ENCODE data around the gene MTTP. TPM values are rescaled to one million over a fixed set of nuclear protein-coding genes. Genes with fewer than 3 reads are reported as not detected.
A peak's percentile ranks its signal among the peaks of the same experiment; 100 is the strongest.

Gene MTTP
- total RNA-seq, 1 donor from 2014 or later: under 0.01 TPM

GRCh38 chr4:99634742-99635360 lies 60.2 kb downstream of the MTTP start:
- Histone ChIP-seq H3K4me3 (ENCODE audit: low read length in 3 of 3) (no peak overlapping the region), H3K9me3 (ENCODE audit: control insufficient read depth in 3 of 3, low read length in 3 of 3) (no peaks in the 10 kb centered on the region), H3K27me3 (ENCODE audit: control insufficient read depth in 3 of 3, insufficient read depth in 3 of 3, low read length in 3 of 3) (no peaks in the 10 kb centered on the region), H3K4me1 (ENCODE audit: control insufficient read depth in 3 of 3, insufficient read depth in 3 of 3, low read length in 3 of 3) (peaks cover 3 to 44% (median 22%) of the 10 kb centered on the region in 3 donors), H3K9ac (ENCODE audit: low read depth in 1 of 3, low read length in 3 of 3) (no peak overlapping the region), H3K36me3 (ENCODE audit: control insufficient read depth in 3 of 3, insufficient read depth in 3 of 3, low read length in 3 of 3) (peaks cover 0 to 2% (median 2%) of the 10 kb centered on the region in 3 donors), H3K27ac (ENCODE audit: low read depth, low read length) (peak overlapping the region; percentile 39)

- Histone ChIP-seq H3K4me1 (ENCODE audit: control insufficient read depth in 3 of 3, insufficient read depth in 3 of 3, low read length in 3 of 3) (peaks cover 8 to 44% (median 26%) of the 10 kb centered on the region in 3 donors), H3K9me3 (ENCODE audit: control insufficient read depth in 3 of 3, low read length in 3 of 3) (no peaks in the 10 kb centered on the region), H3K9ac (ENCODE audit: low read depth in 1 of 3, low read length in 3 of 3) (no peak overlapping the region), H3K36me3 (ENCODE audit: control insufficient read depth in 3 of 3, insufficient read depth in 3 of 3, low read length in 3 of 3) (peaks cover 0 to 5% (median 2%) of the 10 kb centered on the region in 3 donors), H3K27ac (ENCODE audit: low read depth, low read length) (peak overlapping the region; percentile 39), H3K4me3 (ENCODE audit: low read length in 3 of 3) (no peak overlapping the region), H3K27me3 (ENCODE audit: control insufficient read depth in 3 of 3, insufficient read depth in 3 of 3, low read length in 3 of 3) (no peaks in the 10 kb centered on the region)
These were observed 61.0 kb downstream of the MTTP start for GRCh38 chr4:99635601-99636000.

GRCh38 chr4:99636422-99636821 lies 61.8 kb downstream of the MTTP start:
- H3K9me3 ChIP-seq (ENCODE audit: control insufficient read depth in 3 of 3, low read length in 3 of 3): no peaks in the 10 kb centered on the region
- no peak overlapping the region for H3K27ac ChIP-seq (ENCODE audit: low read depth, low read length)
- peaks cover 8 to 43% (median 21%) of the 10 kb centered on the region in 3 donors for H3K4me1 ChIP-seq (ENCODE audit: control insufficient read depth in 3 of 3, insufficient read depth in 3 of 3, low read length in 3 of 3)
- no peak overlapping the region for H3K4me3 ChIP-seq (ENCODE audit: low read length in 3 of 3)
- no peaks in the 10 kb centered on the region for H3K27me3 ChIP-seq (ENCODE audit: control insufficient read depth in 3 of 3, insufficient read depth in 3 of 3, low read length in 3 of 3)
- no peak overlapping the region for H3K9ac ChIP-seq (ENCODE audit: low read depth in 1 of 3, low read length in 3 of 3)
- peaks cover 0 to 7% (median 2%) of the 10 kb centered on the region in 3 donors for H3K36me3 ChIP-seq (ENCODE audit: control insufficient read depth in 3 of 3, insufficient read depth in 3 of 3, low read length in 3 of 3)

- peaks cover 0 to 7% (median 2%) of the 10 kb centered on the region in 3 donors for H3K36me3 ChIP-seq (ENCODE audit: control insufficient read depth in 3 of 3, insufficient read depth in 3 of 3, low read length in 3 of 3)
- H3K9me3 ChIP-seq (ENCODE audit: control insufficient read depth in 3 of 3, low read length in 3 of 3): no peaks in the 10 kb centered on the region
- no peak overlapping the region for H3K27ac ChIP-seq (ENCODE audit: low read depth, low read length)
- H3K4me1 ChIP-seq (ENCODE audit: control insufficient read depth in 3 of 3, insufficient read depth in 3 of 3, low read length in 3 of 3): peaks cover 10 to 40% (median 20%) of the 10 kb centered on the region in 3 donors
- H3K27me3 ChIP-seq (ENCODE audit: control insufficient read depth in 3 of 3, insufficient read depth in 3 of 3, low read length in 3 of 3): no peaks in the 10 kb centered on the region
- no peak overlapping the region for H3K4me3 ChIP-seq (ENCODE audit: low read length in 3 of 3)
- no peak overlapping the region for H3K9ac ChIP-seq (ENCODE audit: low read depth in 1 of 3, low read length in 3 of 3)
These were observed 62.5 kb downstream of the MTTP start for GRCh38 chr4:99637174-99637573.

GRCh38 chr4:99640676-99641075 lies 66.1 kb downstream of the MTTP start:
- H3K9me3 ChIP-seq (ENCODE audit: control insufficient read depth in 3 of 3, low read length in 3 of 3): no peaks in the 10 kb centered on the region
- no peaks in the 10 kb centered on the region for H3K27me3 ChIP-seq (ENCODE audit: control insufficient read depth in 3 of 3, insufficient read depth in 3 of 3, low read length in 3 of 3)
- H3K4me3 ChIP-seq (ENCODE audit: low read length in 3 of 3): no peak overlapping the region
- peaks cover 0 to 7% (median 2%) of the 10 kb centered on the region in 3 donors for H3K36me3 ChIP-seq (ENCODE audit: control insufficient read depth in 3 of 3, insufficient read depth in 3 of 3, low read length in 3 of 3)
- H3K9ac ChIP-seq (ENCODE audit: low read depth in 1 of 3, low read length in 3 of 3): no peak overlapping the region
- no peak overlapping the region for H3K27ac ChIP-seq (ENCODE audit: low read depth, low read length)
- peaks cover 22 to 38% (median 29%) of the 10 kb centered on the region in 3 donors for H3K4me1 ChIP-seq (ENCODE audit: control insufficient read depth in 3 of 3, insufficient read depth in 3 of 3, low read length in 3 of 3)

GRCh38 chr4:99642725-99643489 lies 68.3 kb downstream of the MTTP start:
- Histone ChIP-seq H3K36me3 (ENCODE audit: control insufficient read depth in 3 of 3, insufficient read depth in 3 of 3, low read length in 3 of 3) (peaks cover 0 to 10% (median 0%) of the 10 kb centered on the region in 3 donors), H3K27me3 (ENCODE audit: control insufficient read depth in 3 of 3, insufficient read depth in 3 of 3, low read length in 3 of 3) (no peaks in the 10 kb centered on the region), H3K4me1 (ENCODE audit: control insufficient read depth in 3 of 3, insufficient read depth in 3 of 3, low read length in 3 of 3) (peaks cover 22 to 32% (median 26%) of the 10 kb centered on the region in 3 donors), H3K9ac (ENCODE audit: low read depth in 1 of 3, low read length in 3 of 3) (peak overlapping the region; percentile 41 to 98 (median 62)), H3K27ac (ENCODE audit: low read depth, low read length) (peak overlapping the region; percentile 71), H3K9me3 (ENCODE audit: control insufficient read depth in 3 of 3, low read length in 3 of 3) (no peaks in the 10 kb centered on the region), H3K4me3 (ENCODE audit: low read length in 3 of 3) (peak overlapping the region; percentile 49 to 61 (median 58))

GRCh38 chr4:99644453-99644852 lies 69.8 kb downstream of the MTTP start:
- Histone ChIP-seq H3K9ac (ENCODE audit: low read depth in 1 of 3, low read length in 3 of 3) (peak overlapping the region; percentile 41 to 98 (median 77)), H3K27ac (ENCODE audit: low read depth, low read length) (no peak overlapping the region), H3K36me3 (ENCODE audit: control insufficient read depth in 3 of 3, insufficient read depth in 3 of 3, low read length in 3 of 3) (peaks cover 5 to 15% (median 6%) of the 10 kb centered on the region in 3 donors), H3K4me3 (ENCODE audit: low read length in 3 of 3) (peak overlapping the region; percentile 45 to 61 (median 58)), H3K9me3 (ENCODE audit: control insufficient read depth in 3 of 3, low read length in 3 of 3) (no peaks in the 10 kb centered on the region), H3K27me3 (ENCODE audit: control insufficient read depth in 3 of 3, insufficient read depth in 3 of 3, low read length in 3 of 3) (no peaks in the 10 kb centered on the region), H3K4me1 (ENCODE audit: control insufficient read depth in 3 of 3, insufficient read depth in 3 of 3, low read length in 3 of 3) (peaks cover 22 to 31% (median 22%) of the 10 kb centered on the region in 3 donors)

GRCh38 chr4:99645036-99645435 lies 70.4 kb downstream of the MTTP start:
- H3K27ac ChIP-seq (ENCODE audit: low read depth, low read length): peak overlapping the region; percentile 42
- no peaks in the 10 kb centered on the region for H3K9me3 ChIP-seq (ENCODE audit: control insufficient read depth in 3 of 3, low read length in 3 of 3)
- peak overlapping the region; percentile 45 to 61 (median 58) for H3K4me3 ChIP-seq (ENCODE audit: low read length in 3 of 3)
- peaks cover 6 to 19% (median 10%) of the 10 kb centered on the region in 3 donors for H3K36me3 ChIP-seq (ENCODE audit: control insufficient read depth in 3 of 3, insufficient read depth in 3 of 3, low read length in 3 of 3)
- H3K4me1 ChIP-seq (ENCODE audit: control insufficient read depth in 3 of 3, insufficient read depth in 3 of 3, low read length in 3 of 3): peaks cover 21 to 37% (median 21%) of the 10 kb centered on the region in 3 donors
- peak overlapping the region; percentile 41 to 98 (median 77) for H3K9ac ChIP-seq (ENCODE audit: low read depth in 1 of 3, low read length in 3 of 3)
- no peaks in the 10 kb centered on the region for H3K27me3 ChIP-seq (ENCODE audit: control insufficient read depth in 3 of 3, insufficient read depth in 3 of 3, low read length in 3 of 3)

GRCh38 chr4:99645638-99646037 lies 71.0 kb downstream of the MTTP start:
- Histone ChIP-seq H3K27ac (ENCODE audit: low read depth, low read length) (peak overlapping the region; percentile 46), H3K4me1 (ENCODE audit: control insufficient read depth in 3 of 3, insufficient read depth in 3 of 3, low read length in 3 of 3) (peaks cover 17 to 37% (median 18%) of the 10 kb centered on the region in 3 donors), H3K9ac (ENCODE audit: low read depth in 1 of 3, low read length in 3 of 3) (peak overlapping the region; percentile 41 to 98 (median 54)), H3K4me3 (ENCODE audit: low read length in 3 of 3) (peak overlapping the region; percentile 52 to 84 (median 61)), H3K27me3 (ENCODE audit: control insufficient read depth in 3 of 3, insufficient read depth in 3 of 3, low read length in 3 of 3) (no peaks in the 10 kb centered on the region), H3K9me3 (ENCODE audit: control insufficient read depth in 3 of 3, low read length in 3 of 3) (no peaks in the 10 kb centered on the region), H3K36me3 (ENCODE audit: control insufficient read depth in 3 of 3, insufficient read depth in 3 of 3, low read length in 3 of 3) (peaks cover 9 to 22% (median 16%) of the 10 kb centered on the region in 3 donors)

GRCh38 chr4:99647071-99647470 lies 72.4 kb downstream of the MTTP start:
- H3K9me3 ChIP-seq (ENCODE audit: control insufficient read depth in 3 of 3, low read length in 3 of 3): no peaks in the 10 kb centered on the region
- peak overlapping the region; percentile 84 to 93 (median 90) for H3K4me3 ChIP-seq (ENCODE audit: low read length in 3 of 3)
- peaks cover 13 to 35% (median 16%) of the 10 kb centered on the region in 3 donors for H3K4me1 ChIP-seq (ENCODE audit: control insufficient read depth in 3 of 3, insufficient read depth in 3 of 3, low read length in 3 of 3)
- peak overlapping the region; percentile 46 for H3K27ac ChIP-seq (ENCODE audit: low read depth, low read length)
- H3K9ac ChIP-seq (ENCODE audit: low read depth in 1 of 3, low read length in 3 of 3): peak overlapping the region; percentile 92 to 98 (median 97)
- H3K27me3 ChIP-seq (ENCODE audit: control insufficient read depth in 3 of 3, insufficient read depth in 3 of 3, low read length in 3 of 3): no peaks in the 10 kb centered on the region
- peaks cover 12 to 32% (median 30%) of the 10 kb centered on the region in 3 donors for H3K36me3 ChIP-seq (ENCODE audit: control insufficient read depth in 3 of 3, insufficient read depth in 3 of 3, low read length in 3 of 3)
